RPMI8226 (cell line): ENCODE measurements around the gene PGR.
"Not testable (repeated sequence)": the region's sequence is repeated elsewhere in the genome, so short reads cannot be mapped to it uniquely, and the experiment has no call there.

Experiments used
- DNase-seq: peaks from one replicate; pipeline ENCODE4 v3.0.0-alpha.2; 2015

Gene PGR

GRCh38 chr11:101063706-101064105, 65.9 kb downstream of the PGR start:
- no peak for DNase-seq

- DNase-seq, result no peak
Measured at GRCh38 chr11:101061606-101062005, 68.0 kb downstream of the PGR start.

- DNase-seq, result no peak
Measured at GRCh38 chr11:101059331-101059730, 70.3 kb downstream of the PGR start.

DNA sequence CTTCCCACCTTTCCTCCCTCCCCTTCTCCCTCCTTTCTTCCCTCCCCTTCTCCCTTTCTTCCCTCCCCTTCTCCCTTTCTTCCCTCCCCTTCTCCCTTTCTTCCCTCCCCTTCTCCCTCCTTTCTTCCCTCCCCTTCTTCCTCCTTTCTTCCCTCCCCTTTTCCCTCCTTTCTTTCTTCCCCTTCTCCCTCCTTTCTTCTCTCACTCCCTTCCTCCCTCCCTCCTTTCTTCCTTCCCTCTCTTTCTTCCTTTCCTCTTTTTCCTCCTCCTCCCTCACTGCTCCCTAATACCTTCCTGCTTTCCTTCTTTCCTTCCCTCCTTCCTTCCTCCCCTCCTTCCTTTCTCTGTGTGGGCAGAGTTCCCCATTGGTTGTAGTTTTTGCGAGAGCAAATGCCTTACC, 76.1 kb downstream of the PGR start:
- DNase-seq, result no peak

GRCh38 chr11:101051677-101052076, 77.9 kb downstream of the PGR start:
- no peak for DNase-seq

- no peak for DNase-seq
Measured at GRCh38 chr11:101049813-101050212, 79.8 kb downstream of the PGR start.

- no peak for DNase-seq
Measured at GRCh38 chr11:101049123-101049522, 80.5 kb downstream of the PGR start.

DNA sequence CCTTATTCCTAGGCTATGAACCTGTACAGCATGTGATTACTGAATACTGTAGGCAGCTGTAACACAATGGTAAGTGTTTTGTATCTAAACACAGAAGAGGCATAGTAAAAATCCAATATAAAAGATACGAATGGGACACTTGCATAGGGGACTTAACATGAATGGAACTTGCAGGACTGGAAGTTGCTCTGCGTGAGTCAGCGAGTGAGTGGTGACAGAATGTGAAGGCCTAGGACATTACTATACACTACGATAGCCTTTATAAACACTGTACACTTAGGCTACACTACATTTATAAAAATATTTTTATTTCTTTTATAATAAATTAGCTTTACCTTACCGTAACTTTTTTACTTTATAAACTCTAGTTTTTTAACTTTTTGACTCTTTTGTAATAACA, 81.1 kb downstream of the PGR start:
- DNase-seq, result no peak

DNA sequence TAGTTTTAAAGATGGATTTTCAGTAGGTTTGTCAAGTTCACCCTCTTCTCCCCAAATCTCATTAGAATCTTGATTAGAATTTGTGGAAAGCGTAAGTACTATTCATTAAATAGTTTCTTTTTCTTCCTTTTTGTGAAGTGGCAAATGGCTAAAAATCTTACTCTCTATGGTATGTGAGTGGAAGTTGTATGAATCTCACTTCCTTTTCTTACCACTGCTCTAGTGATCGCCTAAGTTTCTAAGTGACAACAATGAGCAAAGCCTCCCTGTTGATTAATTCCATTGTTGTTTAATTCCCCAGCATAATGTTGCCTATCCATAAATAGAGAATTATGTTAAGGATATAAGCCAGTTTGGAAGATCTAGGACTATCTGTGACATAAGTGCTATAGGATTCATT, 82.7 kb downstream of the PGR start:
- DNase-seq, result no peak

DNA sequence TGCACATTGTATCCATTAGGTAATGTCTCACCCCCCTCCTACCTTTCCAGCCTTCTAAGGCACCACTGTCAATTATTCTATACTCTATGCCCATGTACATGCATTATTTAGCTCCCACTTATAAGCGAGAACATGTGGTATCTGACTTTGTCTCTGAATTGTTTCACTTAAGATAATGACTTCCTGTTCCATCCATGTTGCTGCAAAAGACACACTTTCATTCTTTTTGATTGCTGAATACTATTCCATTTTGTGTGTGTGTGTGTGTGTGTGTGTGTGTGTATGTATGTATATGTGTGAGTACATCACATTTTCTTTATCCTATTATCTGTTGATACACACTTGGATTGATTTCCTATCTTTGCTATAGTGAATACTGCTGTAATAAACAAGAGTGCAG, 84.2 kb downstream of the PGR start:
- no peak for DNase-seq

GRCh38 chr11:101043940-101044339, 85.7 kb downstream of the PGR start:
- DNase-seq, result no peak

DNA sequence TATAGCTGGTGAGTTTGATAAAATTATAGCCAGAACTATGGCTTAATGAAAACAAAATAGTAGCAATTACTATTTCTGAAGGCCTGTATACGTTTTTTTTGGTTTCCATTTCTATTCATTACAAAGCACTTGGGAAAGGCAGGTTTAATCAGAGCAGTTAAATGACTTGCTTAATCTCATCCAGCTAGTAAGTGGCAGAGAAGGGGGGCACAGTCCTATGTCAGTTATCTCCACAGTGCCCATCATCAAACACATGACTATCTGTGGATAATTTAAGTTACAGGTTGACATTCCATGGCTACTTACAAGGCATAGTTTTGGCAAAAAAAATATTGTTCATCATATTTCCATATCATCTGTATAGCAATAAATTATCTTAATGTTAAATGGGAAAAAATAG, 93.7 kb downstream of the PGR start:
- DNase-seq, result no peak

- DNase-seq, result no peak
Measured at GRCh38 chr11:101034076-101034475, 95.5 kb downstream of the PGR start.

- no peak for DNase-seq
Measured at GRCh38 chr11:101032991-101033390, 96.6 kb downstream of the PGR start.

- DNase-seq, result no peak
Measured at GRCh38 chr11:101031713-101032112, 97.9 kb downstream of the PGR start.

GRCh38 chr11:101030692-101031091, 98.9 kb downstream of the PGR start:
- no peak for DNase-seq

GRCh38 chr11:101030015-101030414, 99.6 kb downstream of the PGR start:
- DNase-seq, result no peak

DNA sequence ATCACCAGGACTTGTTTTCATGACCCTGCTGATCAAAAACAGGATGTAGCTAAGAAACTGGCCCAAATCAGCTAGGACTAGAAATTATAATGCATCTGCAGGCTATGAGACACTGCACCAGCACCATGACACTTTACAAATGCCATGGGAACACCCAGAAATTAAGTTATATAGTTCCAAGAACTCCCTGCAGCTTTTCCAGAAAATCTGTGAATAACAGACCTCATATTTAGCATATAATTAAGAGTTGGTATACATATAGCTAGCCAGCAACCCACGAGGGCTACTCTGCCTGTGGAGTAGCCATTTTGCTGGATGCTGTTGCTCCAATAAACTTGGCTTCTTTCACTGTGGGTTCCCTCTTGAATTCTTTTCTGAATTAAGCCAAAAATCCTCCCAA, 101.0 kb downstream of the PGR start:
- DNase-seq, result no peak

- no peak for DNase-seq
Measured at GRCh38 chr11:101022256-101022655, 107.4 kb downstream of the PGR start.

- DNase-seq, result no peak
Measured at GRCh38 chr11:101019870-101020269, 109.7 kb downstream of the PGR start.

- no peak for DNase-seq
Measured at GRCh38 chr11:101014600-101015285, 114.9 kb downstream of the PGR start.

DNA sequence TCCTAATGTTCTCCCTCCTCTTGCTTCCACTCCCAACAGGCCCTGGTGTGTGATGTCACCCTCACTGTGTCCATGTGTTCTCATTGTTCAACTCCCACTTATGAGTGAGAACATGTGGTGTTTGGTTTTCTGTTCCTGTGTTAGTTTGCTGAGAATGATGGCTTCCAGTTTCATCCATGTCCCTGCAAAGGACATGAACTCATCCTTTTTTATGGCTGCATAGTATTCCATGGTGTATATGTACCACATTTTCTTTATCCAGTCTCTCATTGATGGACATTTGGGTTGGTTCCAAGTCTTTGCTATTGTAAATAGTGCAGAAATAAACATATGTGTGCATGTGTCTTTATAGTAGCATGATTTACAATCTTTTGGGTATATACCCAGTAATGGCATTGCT, 115.9 kb downstream of the PGR start:
- not testable (repeated sequence) for DNase-seq

DNA sequence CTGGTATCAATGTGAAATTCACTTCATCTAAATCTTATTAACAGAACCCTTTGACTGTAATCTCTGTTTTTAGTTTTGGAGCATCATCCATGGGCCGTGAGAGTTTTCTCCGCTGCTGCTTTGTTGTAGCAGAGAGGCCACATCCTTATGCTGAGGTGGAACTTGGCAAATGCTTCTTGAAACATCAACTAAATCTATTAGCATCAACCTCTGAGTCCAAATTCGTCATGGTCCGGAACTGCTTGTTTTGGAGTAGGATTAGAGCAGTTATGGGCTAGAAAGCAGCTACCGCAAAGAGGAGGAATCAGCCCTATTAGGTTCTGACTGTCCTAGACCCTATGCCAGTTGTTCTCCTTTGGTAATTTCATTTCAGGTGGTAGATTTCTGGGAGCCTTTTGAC, 117.7 kb downstream of the PGR start:
- no peak for DNase-seq

- DNase-seq, result no peak
Measured at GRCh38 chr11:101010899-101011298, 118.7 kb downstream of the PGR start.

GRCh38 chr11:101009690-101010055, 119.9 kb downstream of the PGR start:
- DNase-seq, result no peak
